GM12878 (cell line): ENCODE data around the gene BZW2. TPM values are rescaled to one million over a fixed set of nuclear protein-coding genes. Genes with fewer than 3 reads are reported as not detected.

Experiments
- ATAC-seq: fragments of 200-7000 bp; cut with Tn5 transposase; 3 replicates; pipeline ENCODE4 v1.9.1; 2020; ENCODE audit warnings: mild to moderate bottlenecking, moderate library complexity
- BruUV-seq: library from RNA; stranded (reverse); fragments of 400-500 nt; replicated peaks from 2 replicates; lab custom pipeline; 2021; lab: Mats Ljungman, UMichigan
- CTCF ChIA-PET: fragments of 300-600 bp; sonication (Branson Sonifier 250); formaldehyde crosslinking; extraction: SDS; loops from one replicate; lab custom pipeline; 2021; ENCODE audit warnings: inconsistent platforms; lab: Yijun Ruan, JAX
- POLR2A ChIA-PET: fragments of 350-600 bp; formaldehyde crosslinking; extraction: SDS; loops from one replicate; lab custom pipeline; 2021; ENCODE audit warnings: inconsistent platforms; lab: Charles Lee
- RAD21 ChIA-PET: fragments of 300-600 bp; sonication (Branson Sonifier 250); formaldehyde crosslinking; loops from one replicate; lab custom pipeline; 2023; ENCODE audit warnings: antibody characterized with exemption; ENCODE audit not compliant: unreplicated experiment; lab: Charles Lee
- SMC1A ChIA-PET: fragments of 300-600 bp; sonication (Branson Sonifier 250); formaldehyde crosslinking; loops from one replicate; lab custom pipeline; 2023; ENCODE audit not compliant: unreplicated experiment, uncharacterized antibody; lab: Charles Lee
- DNase-seq: peaks from one replicate; pipeline ENCODE4 v3.0.0-alpha.2; 2011; ENCODE audit warnings: low read depth, low spot score
- FAIRE-seq: peaks from 3 replicates; lab custom pipeline; 2011; peaks lifted over from hg19 to GRCh38; lab: Jason Lieb, UNC
- H2AFZ ChIP-seq: 2 replicates; pipeline ENCODE4 v1.6.0; 2011; ENCODE audit warnings: low read depth, low read length, control low read depth; ENCODE audit not compliant: control insufficient read depth
- H3K27ac ChIP-seq: 2 replicates; pipeline ENCODE4 v1.5.1; 2011; ENCODE audit warnings: control low read depth; ENCODE audit not compliant: control insufficient read depth, insufficient read depth
- H3K27me3 ChIP-seq, 2 experiments: replicated peaks in 1 of 2; 2 replicates each; pipeline versions ENCODE4 v1.6.0 to v1.6.1; 2011; ENCODE audit warnings: low read length in 1 of 2; ENCODE audit not compliant: control insufficient read depth in 2 of 2, insufficient read depth in 2 of 2
- H3K36me3 ChIP-seq, 2 experiments: 2 replicates each; pipeline ENCODE4 v1.5.1; 2011; ENCODE audit warnings: low read length in 1 of 2; ENCODE audit not compliant: control insufficient read depth in 2 of 2, insufficient read depth in 2 of 2
- H3K4me1 ChIP-seq: 2 replicates; pipeline ENCODE4 v1.6.1; 2011; ENCODE audit warnings: mild to moderate bottlenecking, low read length, moderate library complexity, mixed read lengths; ENCODE audit not compliant: control insufficient read depth, insufficient read depth
- H3K4me2 ChIP-seq: 2 replicates; pipeline ENCODE4 v1.6.0; 2011; ENCODE audit warnings: control low read depth; ENCODE audit not compliant: control insufficient read depth, insufficient read depth
- H3K4me3 ChIP-seq: fragments of 200-600 bp; sonication (generic); 2 replicates; pipeline ENCODE4 v1.5.1; 2016
- H3K79me2 ChIP-seq: 2 replicates; pipeline ENCODE4 v1.6.0; 2011; ENCODE audit warnings: low read length; ENCODE audit not compliant: control insufficient read depth, insufficient read depth
- H3K9ac ChIP-seq: 2 replicates; pipeline ENCODE4 v1.8.0; 2011; ENCODE audit warnings: low read length, control low read depth, mixed read lengths; ENCODE audit not compliant: control insufficient read depth, insufficient read depth
- H3K9me3 ChIP-seq: replicated peaks from 3 replicates; pipeline ENCODE4 v1.5.1; 2011; ENCODE audit warnings: mild to moderate bottlenecking, low read length; ENCODE audit not compliant: control insufficient read depth, insufficient read depth
- H4K20me1 ChIP-seq: 2 replicates; pipeline ENCODE4 v1.6.0; 2011; ENCODE audit not compliant: control insufficient read depth, insufficient read depth
- BMI1 ChIP-seq: fragments of 450-650 bp; IDR thresholded peaks from 2 replicates; pipeline ENCODE4 v1.6.1; 2016; ENCODE audit warnings: mild to moderate bottlenecking, moderate library complexity, borderline replicate concordance
- HSF1 ChIP-seq: fragments of 150-350 bp; IDR thresholded peaks from 2 replicates; pipeline ENCODE4 v1.6.1; 2014; ENCODE audit warnings: mild to moderate bottlenecking, low read depth, low read length
- IKZF2 ChIP-seq, 2 experiments: fragments of 450-650 bp; IDR thresholded peaks; 2 replicates each; pipeline ENCODE4 v1.6.1; 2017; ENCODE audit warnings: mild to moderate bottlenecking in 2 of 2, moderate library complexity in 2 of 2
- IRF4 ChIP-seq: IDR thresholded peaks from 2 replicates; pipeline ENCODE4 v1.6.1; 2011; ENCODE audit warnings: low read depth, low read length
- JUNB ChIP-seq: IDR thresholded peaks from 2 replicates; pipeline ENCODE4 v1.6.1; 2016; ENCODE audit warnings: antibody characterized with exemption, mild to moderate bottlenecking
- KDM1A ChIP-seq: fragments of 200-600 bp; sonication (generic); IDR thresholded peaks from 2 replicates; pipeline ENCODE4 v1.6.1; 2016; ENCODE audit warnings: borderline replicate concordance
- NFYA ChIP-seq: IDR thresholded peaks from 2 replicates; pipeline ENCODE4 v1.6.1; 2011; ENCODE audit warnings: low read depth, mild to moderate bottlenecking, low read length, improper control_type of control experiment, borderline replicate concordance
- POLR2A ChIP-seq: IDR thresholded peaks from 2 replicates; pipeline ENCODE4 v1.6.1; 2011; ENCODE audit warnings: low read depth, mild to moderate bottlenecking, low read length
- RCOR1 ChIP-seq: conservative IDR thresholded peaks from 2 replicates; pipeline ENCODE4 v1.6.1; 2012; ENCODE audit warnings: low read depth, low read length, improper control_type of control experiment
- SMARCA5 ChIP-seq: fragments of 450-650 bp; IDR thresholded peaks from 2 replicates; pipeline ENCODE4 v1.6.1; 2017; ENCODE audit warnings: mild to moderate bottlenecking
- SREBF2 ChIP-seq: IDR thresholded peaks from 2 replicates; pipeline ENCODE4 v1.6.1; 2012; ENCODE audit warnings: mild to moderate bottlenecking, low read length
- ZNF384 ChIP-seq: IDR thresholded peaks from 2 replicates; pipeline ENCODE4 v1.6.1; 2012; ENCODE audit warnings: low read depth, mild to moderate bottlenecking, low read length, improper control_type of control experiment, borderline replicate concordance
- WGBS: methylation state at CpG from one replicate; pipeline ENCODE4 v1.1.6; 2016; ENCODE audit warnings: low lambda C conversion rate; ENCODE audit not compliant: insufficient replicate concordance, insufficient coverage; ENCODE audit errors: missing lambda C conversion rate; 5-methylcytosine and 5-hydroxymethylcytosine counted together
- in situ Hi-C: fragments of 300-500 bp; cut with MboI; formaldehyde crosslinking; loops from 9 replicates; pipeline ENCODE4 v1.14.3; 2018; ENCODE audit warnings: mixed read lengths
- intact Hi-C: fragments of 100-400 bp; cut with micrococcal nuclease; formaldehyde crosslinking; loops from one replicate; pipeline ENCODE4 v1.14.2; 2022; ENCODE audit not compliant: unreplicated experiment
- polyA plus RNA-seq, 11 experiments: library from polyadenylated mRNA; depleted of rRNA in 4 of 11; unstranded in 6 of 11; stranded (reverse) in 5 of 11; fragments of >200 nt; fragmentation: Nextera tagmentation in 4 of 11; fragmentation: Illumina TruSeq in 1 of 11; extraction: Ambion mirVana in 4 of 11; extraction: Trizol in 1 of 11; gene quantifications; 1 replicate in 1 of 11; 2 replicates in 10 of 11; pipeline versions ENCODE4 v1.2.1 to v1.2.3, GENCODE V29; 2011 to 2016; ENCODE audit warnings: inconsistent platforms in 2 of 11, missing spikeins in 2 of 11, low read depth in 1 of 11
- total RNA-seq, 4 experiments: library from RNA; depleted of rRNA in 3 of 4; stranded (reverse); fragments of >200 nt in 3 of 4; fragmentation: Illumina TruSeq in 1 of 4; extraction: Trizol in 1 of 4; gene quantifications; 2 replicates each; pipeline versions ENCODE4 v1.2.1 to v1.2.3, GENCODE V29; 2013 to 2021

Gene BZW2
- total and polyA plus RNA-seq, 10 of the 15 experiments (the other 5 are each of a cell fraction or from before 2014, with no cell fraction given): 1.3 to 6.8 (median 3.1) TPM

GRCh38 chr7:16652240-16652583, 6.2 kb downstream of the BZW2 start:
- BruUV-seq: no TSS peak
- Histone ChIP-seq H3K9ac (no peak overlapping the region), H3K36me3 (no peaks in the 10 kb centered on the region), H3K9me3 (no peaks in the 10 kb centered on the region), H3K27me3 (peaks cover 2 to 7% of the 10 kb centered on the region in 2 experiments; a peak in 3 of 4 replicates), H3K4me1 (no peaks in the 10 kb centered on the region), H3K4me2 (no peak overlapping the region), H3K79me2 (no peaks in the 10 kb centered on the region), H3K27ac (no peak overlapping the region), H4K20me1 (no peaks in the 10 kb centered on the region), H3K4me3 (no peak overlapping the region), H2AFZ (no peak overlapping the region)
- TF ChIP-seq BMI1 (no peak), SREBF2 (no peak), RCOR1 (no peak), JUNB (no peak)
- POLR2A ChIA-PET: no interaction called here
- intact Hi-C loops: no loop called here
- in situ Hi-C loops: no loop called here
- 73% methylated on average over 7 of the region's 7 CpGs for WGBS
- no peak for DNase-seq
- CTCF ChIA-PET: no interaction called here
- RAD21 ChIA-PET: no interaction called here
- ATAC-seq: no peak
- FAIRE-seq: no peak
- SMC1A ChIA-PET: no interaction called here

GRCh38 chr7:16652888-16653287, 6.9 kb downstream of the BZW2 start:
- WGBS: 30% methylated on average over 2 of the region's 2 CpGs
- Histone ChIP-seq H2AFZ (no peak overlapping the region), H3K4me1 (no peaks in the 10 kb centered on the region), H3K27ac (no peak overlapping the region), H3K36me3 (no peaks in the 10 kb centered on the region), H3K4me3 (no peak overlapping the region), H4K20me1 (no peaks in the 10 kb centered on the region), H3K4me2 (no peak overlapping the region), H3K79me2 (no peaks in the 10 kb centered on the region), H3K27me3 (peaks cover 2 to 3% of the 10 kb centered on the region in 2 experiments; a peak in 3 of 4 replicates), H3K9ac (no peak overlapping the region), H3K9me3 (no peaks in the 10 kb centered on the region)
- ChIA-PET CTCF (no interaction called here), POLR2A (no interaction called here), RAD21 (no interaction called here), SMC1A (no interaction called here)
- no peak for FAIRE-seq
- ATAC-seq: no peak
- intact Hi-C loops: no loop called here
- DNase-seq: no peak
- BruUV-seq: no TSS peak
- no peak for TF ChIP-seq IRF4
- TF ChIP-seq HSF1: no peak
- TF ChIP-seq KDM1A: no peak
- no peak for TF ChIP-seq POLR2A
- no peak for TF ChIP-seq IKZF2 (IDR thresholded peaks at IDR 0.05)
- TF ChIP-seq SMARCA5: no peak
- no peak for TF ChIP-seq NFYA
- TF ChIP-seq ZNF384: no peak
- in situ Hi-C loops: no loop called here
